Fibroblast of peridontal ligament (primary cell): ENCODE measurements around the gene PALS2.
A peak's percentile ranks its signal among the peaks of the same experiment; 100 is the strongest.

ENCODE experiments used
- DNase-seq: peaks from one replicate; pipeline ENCODE4 v3.0.0-alpha.2; 2010; ENCODE audit errors: extremely low read depth

The PALS2 gene

GRCh38 chr7:24572997-24573553 lies at the start of gene PALS2:
Gene PALS2, plus strand, starts transcription at chr7:24573452. Its CDS starts 50,216 bp downstream, at chr7:24623668.
- DNase-seq = peak; percentile 60

DNA sequence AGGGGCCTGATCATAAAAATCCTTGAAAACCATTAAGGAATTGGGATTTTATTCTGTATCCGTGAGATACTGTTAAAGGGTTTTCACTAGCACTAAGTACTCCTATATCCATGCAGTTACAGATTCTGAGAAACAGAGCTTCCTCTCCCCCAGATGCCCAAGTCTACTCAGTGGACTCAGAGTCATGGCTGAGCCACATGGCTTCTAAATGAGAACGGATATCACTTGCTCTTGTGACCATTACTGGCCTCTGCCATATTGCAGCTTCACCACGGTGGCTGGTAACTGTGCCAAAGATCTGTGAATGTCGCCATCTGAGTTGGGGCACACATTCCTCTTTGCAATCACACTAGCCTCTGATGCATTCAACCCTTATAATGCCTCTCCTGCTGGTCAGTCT lies 42.0 kb upstream of the PALS2 start:
- DNase-seq = no peak

GRCh38 chr7:24536682-24537081 lies 36.6 kb upstream of the PALS2 start:
- no peak for DNase-seq

GRCh38 chr7:24540956-24541355 lies 32.3 kb upstream of the PALS2 start:
- DNase-seq = no peak

- DNase-seq = no peak
Observed at GRCh38 chr7:24545215-24545614, 28.0 kb upstream of the PALS2 start.

DNA sequence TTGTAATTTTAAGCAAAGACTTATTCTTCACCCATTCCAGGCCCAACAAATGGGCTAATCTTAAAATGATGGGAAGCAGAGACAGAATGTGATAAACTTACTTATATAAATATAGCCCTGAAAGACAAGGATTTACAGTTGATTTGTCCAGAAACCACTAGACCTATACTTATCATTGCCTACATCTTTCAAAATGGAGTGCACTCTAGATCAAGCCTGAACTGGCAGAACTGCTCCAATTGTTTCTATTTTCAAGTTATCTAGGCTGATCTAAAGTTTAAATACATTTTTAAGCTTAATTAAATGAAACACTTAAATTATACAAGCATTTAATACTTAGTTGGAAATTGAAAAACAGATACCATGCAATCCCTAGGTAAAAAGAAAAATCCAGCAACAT lies 24.9 kb upstream of the PALS2 start:
- no peak for DNase-seq

DNA sequence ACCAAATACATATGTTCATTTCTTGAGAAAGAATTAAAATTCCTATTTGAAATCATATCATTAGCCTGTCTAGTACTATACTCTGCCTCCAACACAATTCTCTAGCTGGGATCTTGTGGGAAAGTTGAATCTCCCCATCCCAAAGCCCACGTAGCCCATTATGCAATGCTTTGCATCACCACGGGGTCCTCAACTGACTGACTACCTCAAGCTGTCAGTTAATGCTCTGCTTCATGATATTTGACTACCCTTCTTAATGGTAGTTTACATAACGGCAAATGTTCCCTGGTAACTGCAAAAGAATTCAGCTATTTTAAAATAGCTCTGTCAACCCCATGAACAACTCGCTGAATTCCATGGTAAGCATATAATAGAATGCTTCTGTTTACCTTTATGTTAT lies 23.3 kb upstream of the PALS2 start:
- DNase-seq = no peak

GRCh38 chr7:24555184-24555583 lies 18.1 kb upstream of the PALS2 start:
- no peak for DNase-seq

GRCh38 chr7:24555719-24556118 lies 17.5 kb upstream of the PALS2 start:
- no peak for DNase-seq

DNA sequence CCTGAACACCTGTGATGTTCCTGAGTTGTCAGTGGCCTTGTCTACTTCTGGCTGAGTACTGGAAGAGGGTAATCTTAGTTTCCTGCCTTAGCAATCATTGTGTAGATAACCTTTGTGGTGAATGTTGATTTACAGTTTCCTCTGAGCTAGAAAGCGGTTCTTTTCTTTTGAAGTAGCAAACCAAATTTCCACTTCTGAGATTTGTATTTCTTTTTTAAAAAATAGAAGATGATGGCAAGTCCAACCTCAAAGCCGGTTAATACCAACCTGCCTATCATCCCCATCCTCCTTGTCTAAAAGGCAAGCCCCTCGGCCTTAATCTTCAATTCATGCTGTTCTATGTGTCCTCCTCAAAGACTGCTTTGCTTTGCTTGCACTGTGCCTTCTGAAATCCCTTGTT lies 12.5 kb upstream of the PALS2 start:
- DNase-seq = no peak

- DNase-seq = no peak
Observed at GRCh38 chr7:24566274-24566673, 7.0 kb upstream of the PALS2 start.

DNA sequence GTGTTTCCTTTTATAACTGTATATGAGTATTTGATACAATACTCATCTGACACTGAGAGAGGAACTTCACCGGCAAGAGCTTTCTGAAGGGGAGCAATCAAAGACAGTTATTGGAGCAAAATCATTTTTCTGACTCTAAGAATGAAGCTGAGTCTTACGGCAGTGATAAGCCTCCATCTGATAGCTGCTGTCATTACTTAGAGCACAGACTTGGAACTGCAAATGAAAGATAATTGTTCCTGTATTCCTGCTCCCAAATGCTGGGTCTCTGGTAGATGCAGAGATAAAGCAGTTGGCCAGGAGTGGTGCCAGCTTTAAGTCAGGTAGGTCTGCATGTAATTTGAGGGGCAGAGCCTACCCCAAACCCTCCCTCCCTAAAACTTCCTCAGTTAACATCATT lies 2.3 kb upstream of the PALS2 start:
- DNase-seq = no peak

GRCh38 chr7:24572016-24572392 lies 1.2 kb upstream of the PALS2 start:
- DNase-seq = no peak

- DNase-seq = peak; percentile 34
Observed at GRCh38 chr7:24572393-24572996, 757 bp upstream of the PALS2 start.

- peak; percentile 39 for DNase-seq
Observed at GRCh38 chr7:24573554-24574338, 494 bp downstream of the PALS2 start.

- DNase-seq = peak; percentile 29
Observed at GRCh38 chr7:24574386-24574785, 1.1 kb downstream of the PALS2 start.

GRCh38 chr7:24574950-24575349 lies 1.7 kb downstream of the PALS2 start:
- no peak for DNase-seq

DNA sequence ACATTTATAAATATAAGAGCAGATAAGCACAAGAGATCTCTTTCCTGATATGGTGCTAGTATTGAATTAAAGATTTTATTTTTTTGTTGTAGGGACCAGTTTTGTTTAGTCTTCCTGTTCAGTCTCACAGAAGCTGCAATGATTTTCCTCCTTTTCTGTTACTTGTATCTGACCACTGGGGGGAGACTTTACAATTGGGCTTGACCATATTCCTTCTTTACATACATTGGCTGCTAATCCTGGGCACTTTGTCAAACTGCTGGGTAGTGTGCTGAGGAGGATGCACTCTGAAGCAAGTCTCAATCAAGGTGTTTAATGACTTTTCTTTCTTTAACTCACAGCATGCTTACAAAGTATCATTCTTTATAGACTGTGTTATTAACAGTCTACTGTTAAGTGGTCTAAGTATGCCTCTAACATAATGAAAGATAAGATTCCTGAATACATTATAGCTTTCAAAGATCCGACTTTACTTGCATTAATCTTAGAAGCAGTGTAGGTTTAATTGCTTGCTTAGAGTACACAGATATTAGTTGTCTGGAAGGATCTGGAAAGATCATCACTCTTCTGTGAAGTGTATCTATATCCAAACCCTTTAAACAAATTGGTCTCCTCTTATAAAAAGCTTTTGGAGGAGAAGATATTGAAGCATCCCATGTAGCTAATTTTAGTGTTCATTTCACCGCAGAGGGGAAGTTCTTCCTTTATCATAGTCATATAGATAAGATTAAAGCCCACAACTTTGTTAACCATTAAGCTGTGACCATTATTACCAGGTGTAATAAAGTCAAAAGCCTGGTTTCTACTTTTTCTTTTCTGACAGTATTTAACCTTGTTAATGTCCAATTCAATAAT lies 3.1 kb downstream of the PALS2 start:
- peak; percentile 84 for DNase-seq

DNA sequence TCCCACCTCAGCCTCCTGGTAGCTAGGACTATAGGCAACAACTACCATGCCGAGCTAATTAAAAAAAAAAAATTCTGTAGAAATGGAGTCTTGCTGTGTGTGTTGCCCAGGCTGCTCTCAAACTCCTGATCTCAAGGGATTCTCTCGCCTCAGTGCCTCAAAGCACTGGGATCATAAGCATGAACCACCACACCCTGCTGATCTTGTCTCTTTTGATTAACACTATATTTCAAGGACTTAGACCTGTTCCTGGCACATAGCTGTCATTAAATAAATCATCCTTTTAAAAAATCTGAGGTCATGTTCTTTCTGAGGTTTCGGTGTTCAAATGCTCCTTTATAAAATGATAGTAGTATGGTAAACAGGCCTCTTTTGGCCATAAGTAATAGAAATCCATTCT lies 4.8 kb downstream of the PALS2 start:
- DNase-seq = no peak

GRCh38 chr7:24580283-24580946 lies 7.2 kb downstream of the PALS2 start:
- DNase-seq = no peak

DNA sequence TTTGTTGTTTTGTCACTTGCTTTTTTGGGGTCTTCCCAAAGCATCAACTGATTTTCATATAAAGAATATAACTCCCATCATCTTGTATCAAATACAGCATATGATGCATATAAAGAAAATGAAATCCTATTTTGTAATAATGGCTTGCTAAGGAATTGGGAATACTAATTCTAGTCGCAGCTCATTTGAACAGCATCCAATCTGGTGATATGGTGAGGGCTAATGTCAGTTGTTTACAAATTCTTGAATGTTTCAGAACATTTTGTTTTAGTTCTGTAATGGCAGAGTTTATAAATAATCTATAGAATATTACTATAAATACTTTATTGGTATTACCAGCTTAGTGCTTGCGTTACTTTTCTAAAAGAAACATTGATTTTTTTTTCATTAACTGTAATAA lies 8.9 kb downstream of the PALS2 start:
- DNase-seq = no peak

DNA sequence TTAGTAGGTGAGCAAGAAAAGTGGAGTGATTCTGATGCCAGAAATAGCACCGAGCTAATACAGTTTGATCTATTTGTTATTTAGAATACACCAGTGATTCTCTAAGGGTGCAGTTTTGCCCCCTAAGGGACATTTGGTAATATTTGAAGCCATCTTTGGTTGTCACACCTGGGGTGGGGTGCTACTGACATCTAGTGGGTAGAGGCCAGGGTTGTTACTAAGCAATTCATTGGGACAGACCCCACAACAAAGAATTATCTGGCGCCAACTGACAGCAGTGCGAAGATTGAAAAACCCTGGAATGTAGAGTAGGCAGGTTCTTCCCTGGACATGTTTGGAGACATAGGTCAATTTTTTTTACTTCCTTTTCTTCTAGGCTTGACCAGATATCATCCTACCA lies 14.6 kb downstream of the PALS2 start:
- DNase-seq = peak; percentile 11
